ENCODE measurements around the gene EMSY. TPM values are rescaled to one million over a fixed set of nuclear protein-coding genes. Genes with fewer than 3 reads are reported as not detected.
"Not testable (repeated sequence)": the region's sequence is repeated elsewhere in the genome, so short reads cannot be mapped to it uniquely, and the experiment has no call there.

EMSY gene
- polyA plus RNA-seq, 1 donor (not counting 4 experiments of a cell fraction or from before 2014, with no cell fraction given), result 11.3 TPM

- Histone ChIP-seq H3K36me3 (ENCODE audit: control insufficient read depth in 2 of 2, extremely low read depth in 1 of 2, insufficient read depth in 2 of 2, low read length in 2 of 2) (no peaks in the 10 kb centered on the region), H3K4me3 (ENCODE audit: control insufficient read depth in 2 of 3, extremely low read depth in 1 of 3, insufficient read depth in 2 of 3, low read depth in 1 of 3, low read length in 3 of 3) (no peak overlapping the region), H3K9me1 (ENCODE audit: control insufficient read depth, extremely low read depth, insufficient read depth, low read length) (no peaks in the 10 kb centered on the region), H2AFZ (ENCODE audit: control insufficient read depth, low read length) (no peak overlapping the region), H3K79me2 (ENCODE audit: control insufficient read depth, insufficient read depth, low read length) (no peaks in the 10 kb centered on the region), H4K20me1 (ENCODE audit: control insufficient read depth, extremely low read depth, insufficient read depth, low read length) (no peaks in the 10 kb centered on the region), H3K27me3 (ENCODE audit: control insufficient read depth, extremely low read depth, insufficient read depth, low read length) (no peaks in the 10 kb centered on the region), H3K9me3 (ENCODE audit: control insufficient read depth, low read depth, low read length) (no peaks in the 10 kb centered on the region), H3K9ac (ENCODE audit: control insufficient read depth, extremely low read depth, insufficient read depth, low read length) (no peak overlapping the region), H3K27ac (ENCODE audit: control insufficient read depth, insufficient read depth, low read length) (no peak overlapping the region), H3K4me2 (ENCODE audit: control insufficient read depth, extremely low read depth, insufficient read depth, low read depth, low read length) (no peak overlapping the region), H3K4me1 (ENCODE audit: control insufficient read depth, extremely low read depth, insufficient read depth, low read length) (peaks cover 25% of the 10 kb centered on the region)
- FAIRE-seq (no peak), DNase-seq (ENCODE audit: low read depth, low spot score) (no peak)
- no peak for TF ChIP-seq EZH2 (IDR thresholded peaks at IDR 0.05; ENCODE audit: low read length)
- dilution Hi-C loops (cut with MboI; ENCODE audit: extremely low pct_ligation_motif_present, low sequenced_read_pairs), result no loop called here
Measured at GRCh38 chr11:76579752-76580151, 134.9 kb downstream of the EMSY start.

DNA sequence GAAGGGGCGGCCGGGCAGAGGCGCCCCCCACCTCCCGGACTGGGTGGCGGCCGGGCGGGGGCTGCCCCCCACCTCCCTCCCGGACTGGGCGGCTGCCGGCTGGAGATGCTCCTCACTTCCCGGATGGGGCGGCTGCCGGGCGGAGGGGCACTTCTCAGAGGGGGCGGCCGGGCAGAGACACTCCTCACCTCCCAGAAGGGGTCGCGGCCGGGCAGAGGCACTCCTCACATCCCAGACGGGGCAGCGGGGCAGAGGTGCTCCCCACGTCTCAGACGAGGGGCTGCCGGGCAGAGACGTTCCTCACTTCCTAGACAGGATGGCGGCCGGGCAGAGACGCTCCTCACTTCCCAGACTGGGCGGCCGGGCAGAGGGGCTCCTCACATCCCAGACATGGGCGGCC lies 137.7 kb downstream of the EMSY start:
- H3K27me3 ChIP-seq (ENCODE audit: control insufficient read depth, extremely low read depth, insufficient read depth, low read length); H3K27ac ChIP-seq (ENCODE audit: control insufficient read depth, insufficient read depth, low read length); H3K79me2 ChIP-seq (ENCODE audit: control insufficient read depth, insufficient read depth, low read length); H3K9ac ChIP-seq (ENCODE audit: control insufficient read depth, extremely low read depth, insufficient read depth, low read length); H3K4me3 ChIP-seq (ENCODE audit: control insufficient read depth in 2 of 3, extremely low read depth in 1 of 3, insufficient read depth in 2 of 3, low read depth in 1 of 3, low read length in 3 of 3); H3K9me3 ChIP-seq (ENCODE audit: control insufficient read depth, low read depth, low read length); H4K20me1 ChIP-seq (ENCODE audit: control insufficient read depth, extremely low read depth, insufficient read depth, low read length); H3K4me2 ChIP-seq (ENCODE audit: control insufficient read depth, extremely low read depth, insufficient read depth, low read depth, low read length); dilution Hi-C loops (cut with MboI; ENCODE audit: extremely low pct_ligation_motif_present, low sequenced_read_pairs); H2AFZ ChIP-seq (ENCODE audit: control insufficient read depth, low read length); H3K9me1 ChIP-seq (ENCODE audit: control insufficient read depth, extremely low read depth, insufficient read depth, low read length); H3K36me3 ChIP-seq (ENCODE audit: control insufficient read depth in 2 of 2, extremely low read depth in 1 of 2, insufficient read depth in 2 of 2, low read length in 2 of 2); DNase-seq (ENCODE audit: low read depth, low spot score); FAIRE-seq: not testable (repeated sequence)
- peaks cover 17% of the 10 kb centered on the region for H3K4me1 ChIP-seq (ENCODE audit: control insufficient read depth, extremely low read depth, insufficient read depth, low read length)

- H3K4me3 ChIP-seq (ENCODE audit: control insufficient read depth in 2 of 3, extremely low read depth in 1 of 3, insufficient read depth in 2 of 3, low read depth in 1 of 3, low read length in 3 of 3), result no peak overlapping the region
- H3K79me2 ChIP-seq (ENCODE audit: control insufficient read depth, insufficient read depth, low read length), result no peaks in the 10 kb centered on the region
- no peaks in the 10 kb centered on the region for H3K36me3 ChIP-seq (ENCODE audit: control insufficient read depth in 2 of 2, extremely low read depth in 1 of 2, insufficient read depth in 2 of 2, low read length in 2 of 2)
- TF ChIP-seq EZH2 (IDR thresholded peaks at IDR 0.05; ENCODE audit: low read length) (no peak), CTCF (optimal IDR thresholded peaks at IDR 0.05 in 1 of 3, IDR thresholded peaks at IDR 0.05 in 1 of 3, conservative IDR thresholded peaks at IDR 0.05 in 1 of 3; ENCODE audit: extremely low read depth in 1 of 3, insufficient read depth in 2 of 3, low read length in 3 of 3) (no peak)
- no peak overlapping the region for H2AFZ ChIP-seq (ENCODE audit: control insufficient read depth, low read length)
- H3K9me3 ChIP-seq (ENCODE audit: control insufficient read depth, low read depth, low read length), result no peaks in the 10 kb centered on the region
- DNase-seq (ENCODE audit: low read depth, low spot score) (no peak), FAIRE-seq (no peak)
- H3K9me1 ChIP-seq (ENCODE audit: control insufficient read depth, extremely low read depth, insufficient read depth, low read length), result no peaks in the 10 kb centered on the region
- H4K20me1 ChIP-seq (ENCODE audit: control insufficient read depth, extremely low read depth, insufficient read depth, low read length), result no peaks in the 10 kb centered on the region
- H3K27me3 ChIP-seq (ENCODE audit: control insufficient read depth, extremely low read depth, insufficient read depth, low read length), result no peaks in the 10 kb centered on the region
- no peak overlapping the region for H3K4me2 ChIP-seq (ENCODE audit: control insufficient read depth, extremely low read depth, insufficient read depth, low read depth, low read length)
- H3K4me1 ChIP-seq (ENCODE audit: control insufficient read depth, extremely low read depth, insufficient read depth, low read length), result peaks cover under 1% of the 10 kb centered on the region
- no peak overlapping the region for H3K9ac ChIP-seq (ENCODE audit: control insufficient read depth, extremely low read depth, insufficient read depth, low read length)
- dilution Hi-C loops (cut with MboI; ENCODE audit: extremely low pct_ligation_motif_present, low sequenced_read_pairs), result no loop called here
- no peak overlapping the region for H3K27ac ChIP-seq (ENCODE audit: control insufficient read depth, insufficient read depth, low read length)
Measured at GRCh38 chr11:76587820-76588454, 143.1 kb downstream of the EMSY start.

All from keratinocyte (primary cell).